GM19328 (cell line): Measurements from ENCODE around the gene MSANTD2.

ENCODE experiments used
- ATAC-seq: cut with Tn5 transposase; IDR thresholded peaks from one replicate; pipeline ENCODE4 v1.9.1; 2021; ENCODE audit warnings: mild to moderate bottlenecking, moderate library complexity; ENCODE audit not compliant: unreplicated experiment

MSANTD2 gene

DNA sequence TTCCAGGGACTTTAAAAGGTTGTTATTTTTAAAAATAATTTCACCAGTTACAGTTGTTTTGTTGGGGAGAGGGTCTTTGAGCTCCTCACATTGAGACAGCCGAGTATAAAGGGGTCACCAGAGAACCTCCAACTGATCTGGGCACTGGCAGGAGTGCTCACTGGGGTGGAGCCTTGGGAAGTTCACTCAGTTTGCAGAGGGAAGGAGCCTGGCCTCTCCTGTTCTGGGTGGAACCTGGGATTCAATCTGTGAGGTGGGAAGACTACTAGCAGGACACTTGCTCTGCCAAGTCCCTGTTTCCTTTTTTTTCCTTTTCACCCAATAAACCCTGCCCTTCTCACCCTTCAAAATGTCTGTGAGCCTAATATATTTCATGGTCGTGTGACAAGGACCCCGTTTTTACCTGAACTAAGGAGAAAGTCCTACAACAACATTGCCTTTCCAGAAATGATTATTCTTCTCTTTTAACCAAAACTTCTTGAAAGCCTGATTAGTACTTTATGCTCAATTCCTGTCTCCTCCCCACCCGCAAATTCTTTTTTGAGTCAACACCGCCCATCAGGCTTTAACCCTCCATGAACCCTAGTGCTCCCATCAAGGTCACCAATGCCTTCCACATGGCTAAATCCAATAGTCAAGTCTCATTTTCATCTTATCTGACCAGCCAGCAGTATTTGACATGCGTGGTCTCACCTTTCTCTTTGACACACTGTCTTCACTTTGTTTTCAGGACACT lies 22.0 kb upstream of the MSANTD2 start:
- no peak for ATAC-seq

- ATAC-seq, result no peak
Observed at GRCh38 chr11:124817036-124817435, 16.8 kb upstream of the MSANTD2 start.

DNA sequence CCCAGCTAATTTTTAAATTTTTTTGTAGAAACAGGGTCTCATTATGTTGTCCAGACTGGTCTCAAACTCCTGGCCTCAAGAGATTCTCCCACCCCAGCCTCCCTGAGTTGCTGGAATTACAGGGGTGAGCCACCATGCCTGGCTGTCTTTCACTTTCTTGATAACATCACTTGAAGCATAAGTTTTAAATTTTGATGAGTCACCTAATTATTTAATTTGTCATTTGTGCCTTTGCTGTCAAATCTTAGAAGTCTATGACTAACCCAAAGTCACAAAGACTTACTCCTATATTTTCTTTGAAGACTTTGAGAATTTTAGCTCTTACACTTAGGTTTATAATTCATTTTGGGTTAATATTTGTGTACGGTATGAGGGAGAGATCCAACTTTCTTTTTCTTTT lies 14.5 kb upstream of the MSANTD2 start:
- no peak for ATAC-seq

- ATAC-seq, result no peak
Observed at GRCh38 chr11:124812876-124813275, 12.7 kb upstream of the MSANTD2 start.

DNA sequence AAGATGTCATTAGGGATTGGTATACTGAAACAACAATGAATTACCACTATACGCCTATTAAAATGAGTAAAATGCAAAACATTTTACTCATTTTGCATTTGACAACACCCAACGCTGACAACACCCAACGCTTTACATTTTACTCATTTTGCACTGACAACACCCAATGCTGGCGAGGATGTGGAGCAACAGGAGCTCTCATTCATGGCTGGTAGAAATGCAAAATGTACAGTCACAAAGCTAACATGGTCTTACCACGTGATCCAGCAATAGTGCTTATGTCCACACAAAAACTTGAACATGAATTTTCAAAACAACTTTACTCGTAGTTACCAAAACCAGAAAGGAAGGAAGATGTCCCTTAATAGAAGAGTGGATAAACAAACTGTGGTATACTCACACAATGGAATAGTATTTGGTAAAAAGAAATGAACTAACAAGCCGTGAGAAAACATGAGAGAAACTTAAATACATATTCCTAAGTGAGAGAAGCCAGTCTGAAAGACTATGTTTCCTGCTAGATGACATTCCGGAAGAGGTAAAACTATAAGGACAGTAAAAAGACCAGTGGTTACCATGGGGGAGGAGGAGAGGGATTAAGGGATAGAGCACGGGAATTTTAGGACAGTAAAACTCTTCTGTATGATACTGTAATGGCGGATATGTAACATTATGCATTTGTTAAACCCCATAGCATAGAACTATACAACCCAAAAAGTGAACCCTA lies 11.4 kb upstream of the MSANTD2 start:
- ATAC-seq, result no peak

- no peak for ATAC-seq
Observed at GRCh38 chr11:124807660-124808270, 7.6 kb upstream of the MSANTD2 start.

- no peak for ATAC-seq
Observed at GRCh38 chr11:124807201-124807600, 7.0 kb upstream of the MSANTD2 start.

DNA sequence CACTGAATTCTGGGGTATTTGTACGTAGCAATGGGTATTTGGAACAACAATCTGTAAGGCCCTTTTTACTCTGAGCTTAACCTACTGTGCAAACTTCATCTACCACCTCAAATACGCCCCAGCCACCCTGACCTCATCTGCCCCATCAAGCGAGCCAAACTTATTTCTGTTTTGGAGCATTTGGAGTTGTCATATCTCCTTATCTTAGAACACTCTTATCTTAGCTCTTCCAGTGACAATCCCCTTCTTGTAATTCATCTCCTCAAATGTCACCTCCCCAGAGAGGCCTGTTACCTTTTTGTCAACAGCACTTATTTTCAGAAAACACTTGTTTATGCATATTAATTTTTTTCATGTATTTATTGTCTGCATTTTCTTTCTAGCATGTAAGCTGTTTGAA lies 4.7 kb upstream of the MSANTD2 start:
- no peak for ATAC-seq

DNA sequence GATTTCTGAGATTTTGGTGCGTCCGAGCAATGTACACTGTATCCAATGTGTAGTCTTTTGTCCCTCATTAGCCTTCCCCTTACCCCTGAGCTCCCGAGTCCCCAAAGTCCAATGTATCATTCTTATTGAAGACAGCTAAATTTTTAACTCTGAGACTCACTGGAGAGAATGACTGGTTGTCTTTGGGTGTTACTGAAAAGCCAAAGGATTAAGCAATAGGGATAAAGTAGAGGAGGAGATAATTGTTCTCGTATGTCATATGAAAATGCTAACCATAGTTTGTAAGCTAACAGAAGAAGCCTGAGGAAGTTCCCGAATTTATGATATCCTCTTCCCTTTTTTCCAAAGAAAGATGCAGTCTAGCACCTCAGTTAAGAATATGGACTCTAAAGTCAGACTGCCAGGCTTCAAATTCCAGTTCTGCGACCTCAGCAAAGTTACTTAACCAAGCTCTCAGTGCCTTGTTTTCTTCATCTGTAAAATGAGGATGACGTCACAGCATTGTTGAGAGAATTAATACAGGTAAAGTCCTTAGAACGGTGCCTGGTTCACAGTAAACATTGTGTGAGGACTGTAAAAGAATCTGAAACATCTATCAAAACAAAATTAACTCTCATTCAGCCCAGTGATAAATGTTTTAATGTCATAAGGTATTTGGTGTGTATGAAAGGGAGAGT lies 1.6 kb upstream of the MSANTD2 start:
- ATAC-seq, result no peak

DNA sequence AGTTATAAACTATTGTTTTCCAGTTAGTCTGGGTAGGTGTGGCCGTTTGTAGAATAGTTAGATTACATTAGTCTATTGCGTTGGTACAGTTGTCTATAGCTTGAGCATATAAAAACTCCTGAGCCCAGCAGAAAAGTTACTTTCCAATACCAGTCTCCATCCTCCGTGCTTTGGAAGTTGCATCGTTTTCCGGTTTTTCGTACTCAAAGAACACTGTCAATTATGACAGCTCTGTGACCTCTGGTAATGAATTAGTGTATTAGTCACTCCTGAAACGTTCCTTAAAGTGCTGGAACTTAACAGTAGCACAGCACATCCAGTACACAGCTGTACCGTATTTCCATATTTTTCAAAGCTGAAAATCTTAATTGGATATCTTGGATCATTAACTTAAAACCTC lies 808 bp upstream of the MSANTD2 start:
- no peak for ATAC-seq

DNA sequence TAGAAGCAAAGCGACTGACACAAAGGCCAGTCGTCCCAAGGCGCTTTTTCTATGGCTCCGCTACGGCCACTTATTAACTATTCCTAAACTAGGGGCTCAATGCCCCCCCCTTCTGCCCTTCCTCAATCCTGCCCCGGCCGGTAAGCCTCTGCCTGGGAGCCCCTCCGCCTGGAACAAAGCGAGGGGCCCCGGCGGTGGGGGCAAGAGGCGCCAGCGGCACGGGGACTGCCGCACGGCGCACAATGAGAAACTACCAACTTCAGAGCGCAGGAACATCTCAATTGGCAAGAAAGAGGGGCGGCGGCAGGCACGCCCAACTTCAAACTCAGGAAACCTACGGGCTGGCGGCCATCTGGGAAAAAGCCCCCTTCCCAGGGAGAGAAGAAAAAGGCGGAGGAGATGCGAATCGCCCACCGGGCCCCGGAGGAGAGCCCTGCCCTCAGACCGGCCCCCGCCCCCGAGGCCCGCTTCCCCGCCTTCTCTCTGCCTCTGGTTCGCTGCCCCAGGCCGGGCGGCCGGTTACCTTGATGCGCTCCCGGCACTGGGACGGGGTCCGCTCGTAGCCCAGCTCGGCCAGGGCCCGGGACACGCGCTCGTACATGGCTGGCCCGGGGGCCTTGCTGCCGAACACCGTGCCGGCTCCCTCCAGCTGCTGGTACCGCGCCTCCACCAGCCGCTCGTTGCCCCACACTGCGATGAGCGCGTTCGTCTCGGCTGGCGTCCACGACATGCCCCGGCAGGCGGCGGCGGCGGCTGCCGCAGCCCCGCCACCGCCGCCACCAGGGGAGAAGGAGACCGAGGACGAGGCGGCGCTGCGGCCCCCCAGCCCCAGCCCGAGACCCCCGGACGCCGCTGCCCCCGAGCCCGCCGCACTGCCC lies 619 bp downstream of the MSANTD2 start:
- ATAC-seq, result peak; percentile 36

- ATAC-seq, result no peak
Observed at GRCh38 chr11:124798991-124799347, 1.2 kb downstream of the MSANTD2 start.

- no peak for ATAC-seq
Observed at GRCh38 chr11:124796312-124796711, 3.9 kb downstream of the MSANTD2 start.

DNA sequence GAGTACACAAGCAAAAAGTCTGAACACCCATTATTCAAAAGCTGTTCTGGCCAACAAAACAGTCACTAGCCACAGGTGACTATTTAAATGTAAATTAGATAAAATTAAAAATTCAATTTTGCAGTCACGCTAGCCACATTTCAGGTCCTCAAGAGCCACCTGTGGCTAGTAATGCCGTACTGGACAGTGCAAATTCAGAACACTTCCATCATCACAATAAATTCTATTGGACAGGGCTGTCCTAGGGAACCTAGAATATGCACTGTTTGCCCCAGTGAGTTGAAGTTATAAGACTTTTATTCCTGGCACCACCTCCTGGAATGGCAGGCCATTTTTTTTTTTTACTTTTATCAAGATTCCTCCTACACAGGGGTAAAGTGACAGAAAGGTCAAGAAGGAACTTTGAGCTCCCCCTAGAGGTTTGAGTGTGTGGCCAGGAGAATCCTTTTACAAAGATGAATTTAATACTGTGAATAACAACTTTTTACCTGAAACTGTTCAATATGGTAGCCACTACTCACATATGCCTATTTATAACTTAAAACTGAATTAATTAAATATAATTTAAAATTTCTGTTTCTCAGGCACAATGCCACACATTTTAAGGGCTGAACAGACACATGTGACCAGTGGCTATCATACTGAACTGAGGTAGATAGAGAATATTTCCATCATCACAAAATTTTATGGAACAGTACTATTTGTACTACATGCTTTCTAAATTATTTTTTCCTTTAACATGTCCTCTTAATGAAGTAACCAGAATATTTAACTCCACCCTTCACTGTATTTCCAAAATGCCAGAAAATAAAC lies 6.5 kb downstream of the MSANTD2 start:
- ATAC-seq, result peak; percentile 57

DNA sequence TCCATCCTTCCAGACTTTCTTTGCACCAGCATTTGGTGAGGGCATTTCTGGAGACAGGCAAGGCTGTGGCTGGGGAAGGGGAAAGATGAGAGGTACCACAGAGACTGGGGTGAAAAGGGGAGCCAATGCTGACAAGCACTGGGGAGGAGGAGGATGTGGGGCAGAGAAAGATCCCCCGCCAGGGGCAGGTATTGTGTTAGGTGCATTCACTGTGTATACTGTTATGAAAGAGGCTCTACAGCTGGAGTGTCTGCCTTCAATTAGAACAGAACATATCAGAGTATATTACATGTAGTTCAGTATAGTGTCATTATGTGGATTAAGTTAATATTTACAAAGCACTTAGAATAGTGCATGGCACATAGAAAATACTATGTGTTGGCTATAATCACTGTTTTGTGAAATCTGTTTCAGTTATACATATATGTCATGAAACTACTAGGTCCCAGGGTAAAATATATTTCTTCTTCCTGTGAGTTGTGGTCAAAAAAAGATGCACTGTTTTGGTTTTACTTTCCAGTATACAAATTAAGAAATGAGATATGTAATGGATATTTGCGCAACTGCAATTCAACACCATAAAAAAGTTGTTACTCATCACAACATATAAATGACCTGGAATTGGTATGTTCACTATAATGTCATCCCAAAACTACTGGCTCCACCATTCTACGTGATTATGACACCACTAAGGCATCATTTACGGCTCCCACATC lies 8.4 kb downstream of the MSANTD2 start:
- no peak for ATAC-seq

DNA sequence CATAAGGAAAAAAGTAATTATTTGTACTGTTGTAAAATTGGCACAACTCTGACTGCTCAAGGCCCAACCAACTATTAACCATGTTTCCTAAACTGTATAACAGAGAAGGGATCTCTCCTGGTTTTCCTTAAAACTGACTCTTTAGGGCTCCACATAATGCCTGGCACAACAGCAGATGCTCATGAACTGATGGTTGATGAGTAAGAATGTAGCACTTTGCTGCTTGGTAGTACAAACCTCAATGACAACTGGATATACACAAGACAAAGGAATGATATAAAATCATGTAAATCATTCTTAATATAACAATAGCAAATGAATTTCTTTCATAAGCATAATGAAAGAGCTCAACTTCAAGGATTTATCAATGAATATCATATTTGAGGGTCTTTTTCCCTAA lies 11.7 kb downstream of the MSANTD2 start:
- no peak for ATAC-seq

DNA sequence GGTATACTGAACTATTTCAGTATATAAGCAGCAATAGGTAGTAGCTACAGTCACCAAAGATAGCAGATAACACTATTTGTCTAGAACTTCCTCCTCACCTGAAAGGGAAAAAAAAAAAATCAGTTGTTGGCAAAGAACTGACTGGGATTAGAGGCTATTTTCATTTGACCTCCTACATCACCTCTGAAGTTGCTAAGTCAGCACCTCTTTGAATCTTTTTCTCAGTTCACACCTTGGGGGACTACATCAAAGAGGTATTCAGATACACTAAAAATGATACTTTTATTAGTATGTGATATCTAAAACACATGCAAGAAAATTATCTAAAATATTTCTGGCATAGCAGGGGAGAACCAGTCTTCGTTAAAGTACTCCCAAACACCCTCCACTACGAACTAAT lies 16.2 kb downstream of the MSANTD2 start:
- ATAC-seq, result no peak

DNA sequence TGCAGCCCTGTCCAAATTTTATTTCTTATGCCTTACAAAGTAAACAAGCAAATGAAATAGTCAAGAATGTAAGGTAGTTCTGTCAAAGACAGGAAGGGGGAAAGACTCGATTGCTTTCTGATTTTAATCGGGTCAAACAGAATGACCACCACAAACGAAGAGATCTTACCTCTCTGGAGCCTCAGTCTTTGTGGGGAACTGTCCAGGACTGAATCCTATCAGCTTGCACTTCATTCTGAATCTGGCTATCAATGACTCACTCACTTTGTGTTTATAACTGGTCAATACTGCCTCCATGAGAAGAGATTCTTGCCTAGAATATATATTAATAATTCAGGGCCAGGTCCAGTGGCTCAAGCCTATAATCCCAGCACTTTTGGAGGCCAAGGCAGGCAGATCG lies 17.2 kb downstream of the MSANTD2 start:
- ATAC-seq, result no peak

DNA sequence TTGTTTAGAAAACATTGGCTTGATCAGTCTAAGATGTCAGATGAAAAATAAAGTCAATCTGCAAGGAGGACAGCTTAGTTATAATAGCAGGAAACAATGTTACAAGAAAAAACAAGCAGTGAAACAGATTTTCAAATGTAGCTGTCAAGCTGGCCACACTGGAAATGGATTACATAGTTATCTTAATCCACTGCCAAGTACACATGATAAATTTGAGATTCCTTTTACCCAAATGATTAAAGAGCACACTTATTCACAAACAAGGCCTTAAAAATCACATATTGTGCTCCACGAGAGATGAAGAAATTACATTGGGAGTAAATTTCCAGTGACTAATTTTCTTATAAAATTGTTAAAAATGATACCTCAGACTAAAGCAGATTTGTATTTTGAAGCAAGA lies 20.6 kb downstream of the MSANTD2 start:
- ATAC-seq, result no peak
